IMR-90 (cell line): ENCODE results near the gene PAM. TPM values are rescaled to one million over a fixed set of nuclear protein-coding genes. Genes with fewer than 3 reads are reported as not detected.
"Not testable (repeated sequence)": the region's sequence is repeated elsewhere in the genome, so short reads cannot be mapped to it uniquely, and the experiment has no call there.

Experiments
- ATAC-seq: fragments of 200-7000 bp; cut with Tn5 transposase; 2 replicates; pipeline ENCODE4 v1.9.1; 2020; ENCODE audit warnings: low read depth, mild to moderate bottlenecking, moderate library complexity
- BruUV-seq: library from RNA; stranded (reverse); fragments of 400-500 nt; replicated peaks from 2 replicates; lab custom pipeline; 2021; lab: Mats Ljungman, UMichigan
- CTCF ChIA-PET: fragments of 300-600 bp; formaldehyde crosslinking; extraction: SDS; loops from one replicate; lab custom pipeline; 2021; ENCODE audit warnings: antibody characterized with exemption; lab: Yijun Ruan, JAX
- POLR2A ChIA-PET: fragments of 300-600 bp; sonication (Branson Sonifier 250); formaldehyde crosslinking; loops from one replicate; lab custom pipeline; 2022; ENCODE audit warnings: antibody characterized with exemption; ENCODE audit not compliant: unreplicated experiment; lab: Charles Lee
- DNase-seq: peaks from one replicate; pipeline ENCODE4 v3.0.0; 2013
- H2AFZ ChIP-seq: replicated peaks from 2 replicates; pipeline ENCODE3; 2013; ENCODE audit warnings: low read length, mild to moderate bottlenecking; ENCODE audit not compliant: poor library complexity
- H2AK5ac ChIP-seq: 2 replicates; pipeline ENCODE4 v1.6.1; 2013; ENCODE audit warnings: low read depth, low read length, inconsistent platforms
- H2AK9ac ChIP-seq: replicated peaks from 2 replicates; pipeline ENCODE3; 2013; ENCODE audit warnings: mild to moderate bottlenecking, low read depth, low read length, moderate library complexity; ENCODE audit not compliant: poor library complexity
- H2BK120ac ChIP-seq: 2 replicates; pipeline ENCODE4 v1.6.1; 2013; ENCODE audit warnings: low read depth, low read length, inconsistent platforms
- H2BK15ac ChIP-seq: 3 replicates; pipeline ENCODE4 v1.6.1; 2013; ENCODE audit warnings: low read depth, low read length, inconsistent platforms
- H2BK20ac ChIP-seq: 2 replicates; pipeline ENCODE4 v1.6.1; 2013; ENCODE audit warnings: low read depth, mild to moderate bottlenecking, inconsistent platforms, low read length, moderate library complexity
- H2BK5ac ChIP-seq: 2 replicates; pipeline ENCODE4 v1.6.1; 2013; ENCODE audit warnings: mild to moderate bottlenecking, low read depth, low read length, inconsistent platforms; ENCODE audit not compliant: poor library complexity, severe bottlenecking
- H3K14ac ChIP-seq: replicated peaks from 2 replicates; pipeline ENCODE4 v1.6.1; 2013; ENCODE audit warnings: low read depth, low read length, inconsistent platforms
- H3K18ac ChIP-seq: 2 replicates; pipeline ENCODE4 v1.6.1; 2013; ENCODE audit warnings: low read depth, low read length, control low read depth
- H3K23ac ChIP-seq: 2 replicates; pipeline ENCODE4 v1.6.1; 2013; ENCODE audit warnings: low read depth, low read length, inconsistent platforms
- H3K27ac ChIP-seq: 2 replicates; pipeline ENCODE4 v1.5.1; 2013; ENCODE audit warnings: mild to moderate bottlenecking, control low read depth, low read length; ENCODE audit not compliant: insufficient read depth
- H3K27me3 ChIP-seq: 2 replicates; pipeline ENCODE4 v1.6.1; 2013; ENCODE audit warnings: low read length; ENCODE audit not compliant: control insufficient read depth, insufficient read depth
- H3K36me3 ChIP-seq: 2 replicates; pipeline ENCODE4 v1.6.1; 2013; ENCODE audit warnings: low read length, mixed read lengths; ENCODE audit not compliant: control insufficient read depth, insufficient read depth
- H3K4ac ChIP-seq: 2 replicates; pipeline ENCODE4 v1.6.1; 2013; ENCODE audit warnings: low read depth, low read length, inconsistent platforms
- H3K4me1 ChIP-seq: 2 replicates; pipeline ENCODE4 v1.6.1; 2013; ENCODE audit warnings: low read length, mixed read lengths; ENCODE audit not compliant: control insufficient read depth, insufficient read depth
- H3K4me2 ChIP-seq: 2 replicates; pipeline ENCODE4 v1.6.1; 2013; ENCODE audit warnings: low read depth, mild to moderate bottlenecking, control low read depth, low read length, moderate library complexity
- H3K4me3 ChIP-seq: 2 replicates; pipeline ENCODE4 v1.5.1; 2013; ENCODE audit warnings: low read depth, mild to moderate bottlenecking, control low read depth, low read length, moderate library complexity; ENCODE audit not compliant: insufficient read depth
- H3K56ac ChIP-seq: 2 replicates; pipeline ENCODE4 v1.6.1; 2013; ENCODE audit warnings: low read length, inconsistent platforms; ENCODE audit not compliant: insufficient read depth; ENCODE audit errors: extremely low read depth
- H3K79me1 ChIP-seq, 2 experiments: 2 replicates each; pipeline ENCODE4 v1.6.1; 2013; ENCODE audit warnings: low read length in 2 of 2, inconsistent platforms in 1 of 2, low read depth in 1 of 2
- H3K9ac ChIP-seq: 2 replicates; pipeline ENCODE4 v1.6.1; 2013; ENCODE audit warnings: low read depth, low read length, control low read depth
- H3K9me1 ChIP-seq: 2 replicates; pipeline ENCODE4 v1.6.1; 2013; ENCODE audit warnings: low read length, inconsistent platforms; ENCODE audit not compliant: insufficient read depth
- H3K9me3 ChIP-seq: 2 replicates; pipeline ENCODE4 v1.6.1; 2013; ENCODE audit warnings: low read length; ENCODE audit not compliant: control insufficient read depth, insufficient read depth
- H4K20me1 ChIP-seq: 2 replicates; pipeline ENCODE4 v1.6.1; 2013; ENCODE audit warnings: low read length, inconsistent platforms; ENCODE audit not compliant: insufficient read depth
- H4K5ac ChIP-seq: 2 replicates; pipeline ENCODE4 v1.6.1; 2013; ENCODE audit warnings: mild to moderate bottlenecking, low read depth, low read length, control low read depth
- H4K8ac ChIP-seq, 2 experiments: 2 replicates each; pipeline ENCODE4 v1.6.1; 2013; ENCODE audit warnings: low read depth in 2 of 2, low read length in 2 of 2, control low read depth in 1 of 2, inconsistent platforms in 1 of 2
- H4K91ac ChIP-seq: 2 replicates; pipeline ENCODE4 v1.6.1; 2013; ENCODE audit warnings: low read depth, low read length, inconsistent platforms; ENCODE audit not compliant: insufficient read depth
- BHLHE40 ChIP-seq: fragments of 150-350 bp; IDR thresholded peaks from 2 replicates; pipeline ENCODE4 v1.6.1; 2016; ENCODE audit warnings: mild to moderate bottlenecking, low read depth, low read length
- FOS ChIP-seq: fragments of 150-350 bp; IDR thresholded peaks from 2 replicates; pipeline ENCODE4 v1.6.1; 2016; ENCODE audit warnings: low read depth, low read length
- MAFK ChIP-seq: IDR thresholded peaks from 2 replicates; pipeline ENCODE4 v1.6.1; 2012; ENCODE audit warnings: low read depth, low read length, improper control_type of control experiment
- MAZ ChIP-seq: IDR thresholded peaks from 2 replicates; pipeline ENCODE4 v1.6.1; 2012; ENCODE audit warnings: low read depth, mild to moderate bottlenecking, low read length, improper control_type of control experiment, moderate library complexity, borderline replicate concordance
- SMC3 ChIP-seq: fragments of 150-350 bp; IDR thresholded peaks from 2 replicates; pipeline ENCODE4 v1.6.1; 2016; ENCODE audit warnings: low read depth, mild to moderate bottlenecking, antibody characterized with exemption, low read length, moderate library complexity
- USF2 ChIP-seq: fragments of 150-350 bp; IDR thresholded peaks from 2 replicates; pipeline ENCODE4 v1.6.1; 2017; ENCODE audit warnings: mild to moderate bottlenecking, antibody characterized with exemption, low read length, low read depth
- WGBS, 2 experiments: methylation state at CpG; one replicate each; pipeline versions ENCODE4 v1.1.5 to v1.1.7; 2013; ENCODE audit warnings: missing lambda C conversion rate in 2 of 2; ENCODE audit not compliant: insufficient read length in 1 of 2; ENCODE audit errors: extremely low coverage in 2 of 2; 5-methylcytosine and 5-hydroxymethylcytosine counted together
- dilution Hi-C: fragments of 300-500 bp; cut with HindIII; formaldehyde crosslinking; loops from one replicate; pipeline ENCODE4 v1.14.3; 2018; ENCODE audit warnings: low sequenced_read_pairs; ENCODE audit not compliant: unreplicated experiment
- in situ Hi-C: fragments of 300-500 bp; cut with MboI; formaldehyde crosslinking; loops from 3 replicates; pipeline ENCODE4 v1.14.3; 2019; ENCODE audit warnings: low sequenced_read_pairs, inconsistent platforms, mixed read lengths
- intact Hi-C: fragments of 100-400 bp; cut with micrococcal nuclease; formaldehyde crosslinking; loops from 2 replicates; pipeline ENCODE4 v1.10.0; 2022
- polyA plus RNA-seq, 3 experiments: library from polyadenylated mRNA; depleted of rRNA; stranded (reverse); fragments of >200 nt; gene quantifications; 2 replicates each; pipeline ENCODE4 v1.2.3, GENCODE V29; 2012; ENCODE audit warnings: low replicate concordance in 1 of 3
- total RNA-seq: library from RNA; depleted of rRNA; stranded (reverse); fragments of >200 nt; gene quantifications from 2 replicates; pipeline ENCODE4 v1.2.3, GENCODE V29; 2012

Gene PAM
- total and polyA plus RNA-seq, 2 of the 4 experiments (the other 2 are of a cell fraction): 115 to 179 TPM

GRCh38 chr5:102999191-102999590, 244.1 kb downstream of the PAM start:
- H3K9ac ChIP-seq: no peak overlapping the region
- dilution Hi-C loops (no loop called here), in situ Hi-C loops (no loop called here), intact Hi-C loops (no loop called here)
- no peak overlapping the region for H3K56ac ChIP-seq
- peaks cover 4% of the 10 kb centered on the region; the same call in 1 of the 2 replicates for H3K36me3 ChIP-seq
- ATAC-seq (no peak), DNase-seq (no peak)
- 100% methylated on average over 2 of the region's 3 CpGs; no CpG with 5 or more reads in 1 of the 2 experiments for WGBS, 2 experiments
- no peak overlapping the region for H2BK15ac ChIP-seq
- BruUV-seq: no TSS peak
- H4K20me1 ChIP-seq: no peaks in the 10 kb centered on the region
- H3K27ac ChIP-seq: no peak overlapping the region
- H3K4ac ChIP-seq: no peak overlapping the region
- H4K91ac ChIP-seq: no peak overlapping the region
- no peak overlapping the region for H3K14ac ChIP-seq
- H4K8ac ChIP-seq: no peak overlapping the region
- no peaks in the 10 kb centered on the region; a peak in 1 of 4 replicates for H3K79me1 ChIP-seq
- POLR2A ChIA-PET: no interaction called here
- 0 out of 2 replicates have a peak, but pooled peaks cover 3% of the 10 kb centered on the region for H3K4me1 ChIP-seq
- no peak overlapping the region for H2BK120ac ChIP-seq
- no peak overlapping the region for H3K4me2 ChIP-seq
- no peak overlapping the region for H3K18ac ChIP-seq
- H2AK9ac ChIP-seq: no peak overlapping the region
- H3K9me1 ChIP-seq: peaks cover 2% of the 10 kb centered on the region
- H3K23ac ChIP-seq: no peak overlapping the region
- H2AFZ ChIP-seq: no peak overlapping the region
- H3K9me3 ChIP-seq: no peaks in the 10 kb centered on the region
- H4K5ac ChIP-seq: no peak overlapping the region
- CTCF ChIA-PET: no interaction called here
- TF ChIP-seq FOS (no peak), MAZ (no peak), USF2 (no peak), MAFK (no peak), BHLHE40 (no peak), SMC3 (no peak)
- H3K4me3 ChIP-seq: no peak overlapping the region
- no peak overlapping the region for H2BK5ac ChIP-seq
- H3K27me3 ChIP-seq: no peaks in the 10 kb centered on the region
- H2AK5ac ChIP-seq: no peak overlapping the region
- no peak overlapping the region for H2BK20ac ChIP-seq

GRCh38 chr5:102999621-103000020, 244.5 kb downstream of the PAM start:
- ATAC-seq, DNase-seq, H3K9me1 ChIP-seq, intact Hi-C loops, H3K4ac ChIP-seq, H3K9me3 ChIP-seq, H4K91ac ChIP-seq, H4K5ac ChIP-seq, H2AFZ ChIP-seq, H2BK20ac ChIP-seq, H3K56ac ChIP-seq, in situ Hi-C loops, H3K18ac ChIP-seq, H3K36me3 ChIP-seq, H3K4me3 ChIP-seq, H4K20me1 ChIP-seq, H3K23ac ChIP-seq, H3K4me2 ChIP-seq, H3K14ac ChIP-seq, H2AK5ac ChIP-seq, H2AK9ac ChIP-seq, H3K9ac ChIP-seq, H3K27ac ChIP-seq, H3K27me3 ChIP-seq, H4K8ac ChIP-seq, H2BK120ac ChIP-seq, BruUV-seq, POLR2A ChIA-PET, dilution Hi-C loops, H2BK5ac ChIP-seq, H3K4me1 ChIP-seq, H2BK15ac ChIP-seq, H3K79me1 ChIP-seq, CTCF ChIA-PET: not testable (repeated sequence)
- 86% methylated on average over 1 of the region's 1 CpG; no CpG with 5 or more reads in 1 of the 2 experiments for WGBS, 2 experiments
